SK-N-SH (cell line): ENCODE data around the gene DGKD. TPM values are rescaled to one million over a fixed set of nuclear protein-coding genes. Genes with fewer than 3 reads are reported as not detected.

Source experiments
- CTCF ChIA-PET: fragments of 300-600, 350-600 bp; formaldehyde crosslinking; extraction: SDS; loops from one replicate; lab custom pipeline; 2021; lab: Yijun Ruan, JAX
- POLR2A ChIA-PET: fragments of 350-600 bp; sonication (Branson Sonifier 250); formaldehyde crosslinking; extraction: SDS; loops from one replicate; lab custom pipeline; 2020; ENCODE audit warnings: antibody characterized with exemption, inconsistent platforms; lab: Yijun Ruan, JAX
- DNase-seq: peaks from one replicate; pipeline ENCODE4 v3.0.0; 2012
- H2AFZ ChIP-seq: fragments of 200-600 bp; sonication (generic); 2 replicates; pipeline ENCODE4 v1.8.1; 2016; ENCODE audit warnings: antibody characterized with exemption, mild to moderate bottlenecking, low read depth
- H3F3A ChIP-seq: fragments of 200-600 bp; sonication (generic); replicated peaks from 2 replicates; pipeline ENCODE3; 2016; ENCODE audit warnings: antibody characterized with exemption, mild to moderate bottlenecking; ENCODE audit not compliant: insufficient read depth
- H3K27ac ChIP-seq, 2 experiments: fragments of 200-500 bp in 1 of 2; fragments of 200-600 bp in 1 of 2; sonication (Bioruptor generic) in 1 of 2; sonication (generic), shearing (Covaris generic) in 1 of 2; 2 replicates each; pipeline versions ENCODE4 v1.5.1 to v1.6.1; 2014 to 2016; ENCODE audit warnings: low read depth in 2 of 2, inconsistent platforms in 1 of 2, low read length in 1 of 2, mild to moderate bottlenecking in 1 of 2, mixed read lengths in 1 of 2
- H3K27me3 ChIP-seq: fragments of 200-600 bp; sonication (generic), shearing (Covaris generic); 2 replicates; pipeline ENCODE4 v1.6.1; 2016; ENCODE audit warnings: mixed run types; ENCODE audit not compliant: insufficient read depth
- H3K36me3 ChIP-seq, 2 experiments: fragments of 200-500 bp in 1 of 2; fragments of 200-600 bp in 1 of 2; sonication (Bioruptor generic) in 1 of 2; sonication (generic) in 1 of 2; replicated peaks in 1 of 2; 2 replicates each; pipeline versions ENCODE3 to v1.5.1; 2014 to 2016; ENCODE audit warnings: low read length in 1 of 2, mild to moderate bottlenecking in 1 of 2; ENCODE audit not compliant: insufficient read depth in 2 of 2, control insufficient read depth in 1 of 2
- H3K4me1 ChIP-seq, 2 experiments: fragments of 200-500 bp in 1 of 2; fragments of 200-600 bp in 1 of 2; sonication (Bioruptor generic) in 1 of 2; sonication (generic), shearing (Covaris generic) in 1 of 2; 2 replicates each; pipeline versions ENCODE4 v1.5.1 to v1.6.1; 2014 to 2016; ENCODE audit warnings: low read depth in 1 of 2, low read length in 1 of 2, mixed run types in 1 of 2; ENCODE audit not compliant: insufficient read depth in 2 of 2, control insufficient read depth in 1 of 2
- H3K4me2 ChIP-seq: fragments of 200-600 bp; sonication (generic), shearing (Covaris generic); 2 replicates; pipeline ENCODE4 v1.6.1; 2017; ENCODE audit warnings: mixed run types
- H3K4me3 ChIP-seq, 2 experiments: fragments of 200-500 bp in 1 of 2; fragments of 200-600 bp in 1 of 2; sonication (Bioruptor generic) in 1 of 2; sonication (generic), shearing (Covaris generic) in 1 of 2; 2 replicates each; pipeline versions ENCODE4 v1.5.1 to v1.8.1; 2014 to 2016; ENCODE audit warnings: low read depth in 2 of 2, inconsistent platforms in 1 of 2, low read length in 1 of 2, mild to moderate bottlenecking in 1 of 2, mixed read lengths in 1 of 2, moderate library complexity in 1 of 2
- H3K79me2 ChIP-seq: fragments of 200-600 bp; sonication (generic); 2 replicates; pipeline ENCODE4 v1.8.1; 2017; ENCODE audit warnings: mild to moderate bottlenecking; ENCODE audit not compliant: insufficient read depth
- H3K9ac ChIP-seq: fragments of 200-600 bp; sonication (generic); 2 replicates; pipeline ENCODE4 v1.6.1; 2017; ENCODE audit warnings: mixed run types
- H3K9me2 ChIP-seq: fragments of 200-600 bp; sonication (generic); 2 replicates; pipeline ENCODE4 v1.6.1; 2017; ENCODE audit warnings: mixed run types
- H3K9me3 ChIP-seq: fragments of 200-600 bp; sonication (generic); 2 replicates; pipeline ENCODE4 v1.6.1; 2017; ENCODE audit warnings: mixed run types, mild to moderate bottlenecking, moderate library complexity
- H4K20me1 ChIP-seq: fragments of 200-600 bp; sonication (generic); 2 replicates; pipeline ENCODE4 v1.6.1; 2017; ENCODE audit warnings: mild to moderate bottlenecking, mixed run types; ENCODE audit not compliant: insufficient read depth
- ELF1 ChIP-seq: IDR thresholded peaks from 2 replicates; pipeline ENCODE4 v1.4.0; 2012
- EP300 ChIP-seq, 2 experiments: IDR thresholded peaks; 2 replicates each; pipeline versions ENCODE4 v1.4.0 to v1.6.1; 2012; ENCODE audit warnings: borderline replicate concordance in 1 of 2, low read depth in 1 of 2, low read length in 1 of 2
- GATA2 ChIP-seq: sonication (generic); formaldehyde crosslinking; IDR thresholded peaks from 2 replicates; pipeline ENCODE4 v1.5.0; 2020; ENCODE audit warnings: mild to moderate bottlenecking, missing genetic modification reagents
- MEF2A ChIP-seq: IDR thresholded peaks from 2 replicates; pipeline ENCODE4 v1.4.0; 2012; ENCODE audit warnings: low read depth, borderline replicate concordance
- MXI1 ChIP-seq: IDR thresholded peaks from 2 replicates; pipeline ENCODE4 v1.6.1; 2012; ENCODE audit warnings: mild to moderate bottlenecking, low read depth, low read length, improper control_type of control experiment
- RCOR1 ChIP-seq: fragments of 150-350 bp; IDR thresholded peaks from 2 replicates; pipeline ENCODE4 v1.6.1; 2017; ENCODE audit warnings: antibody characterized with exemption, low read length
- RFX5 ChIP-seq: IDR thresholded peaks from 2 replicates; pipeline ENCODE4 v1.6.1; 2012; ENCODE audit warnings: mild to moderate bottlenecking, improper control_type of control experiment, low read length
- SIN3A ChIP-seq: IDR thresholded peaks from 2 replicates; pipeline ENCODE4 v1.6.1; 2012; ENCODE audit warnings: low read depth, mild to moderate bottlenecking, low read length, moderate library complexity, borderline replicate concordance
- SMC3 ChIP-seq: IDR thresholded peaks from 2 replicates; pipeline ENCODE4 v1.6.1; 2012; ENCODE audit warnings: low read depth, low read length, improper control_type of control experiment
- TAF1 ChIP-seq: IDR thresholded peaks from 2 replicates; pipeline ENCODE4 v1.6.1; 2012; ENCODE audit warnings: low read depth, mild to moderate bottlenecking, low read length, moderate library complexity, borderline replicate concordance
- TCF12 ChIP-seq: IDR thresholded peaks from 2 replicates; pipeline ENCODE4 v1.4.0; 2012
- TEAD4 ChIP-seq: IDR thresholded peaks from 2 replicates; pipeline ENCODE4 v1.4.0; 2012; ENCODE audit warnings: mild to moderate bottlenecking, borderline replicate concordance; ENCODE audit not compliant: insufficient read depth
- YY1 ChIP-seq: IDR thresholded peaks from 2 replicates; pipeline ENCODE4 v1.4.0; 2012; ENCODE audit warnings: low read depth, mild to moderate bottlenecking
- WGBS: methylation state at CpG from one replicate; pipeline ENCODE4 v1.1.6; 2017; ENCODE audit warnings: low lambda C conversion rate; 5-methylcytosine and 5-hydroxymethylcytosine counted together
- polyA plus RNA-seq, 3 experiments: library from polyadenylated mRNA; depleted of rRNA; stranded (reverse); fragments of >200 nt; gene quantifications; 2 replicates each; pipeline ENCODE4 v1.2.3, GENCODE V29; 2012
- TF ChIP-seq, protein P1 (sequence below): IDR thresholded peaks from 2 replicates; pipeline ENCODE4 v1.4.0; 2012; ENCODE audit warnings: low read depth, borderline replicate concordance
- TF ChIP-seq, protein P2 (sequence below): IDR thresholded peaks from 2 replicates; pipeline ENCODE4; 2012
- TF ChIP-seq, protein P3 (sequence below): IDR thresholded peaks from 2 replicates; pipeline ENCODE4 v1.4.0; 2012; ENCODE audit warnings: low read depth, borderline replicate concordance
- TF ChIP-seq, protein P4 (sequence below): fragments of 150-350 bp; IDR thresholded peaks from 2 replicates; pipeline ENCODE4 v1.6.1; 2017; ENCODE audit warnings: antibody characterized with exemption, low read length, low read depth, borderline replicate concordance

The DGKD gene
- polyA plus RNA-seq, 1 of the 3 experiments (the other 2 are of a cell fraction): 21.7 TPM

DNA sequence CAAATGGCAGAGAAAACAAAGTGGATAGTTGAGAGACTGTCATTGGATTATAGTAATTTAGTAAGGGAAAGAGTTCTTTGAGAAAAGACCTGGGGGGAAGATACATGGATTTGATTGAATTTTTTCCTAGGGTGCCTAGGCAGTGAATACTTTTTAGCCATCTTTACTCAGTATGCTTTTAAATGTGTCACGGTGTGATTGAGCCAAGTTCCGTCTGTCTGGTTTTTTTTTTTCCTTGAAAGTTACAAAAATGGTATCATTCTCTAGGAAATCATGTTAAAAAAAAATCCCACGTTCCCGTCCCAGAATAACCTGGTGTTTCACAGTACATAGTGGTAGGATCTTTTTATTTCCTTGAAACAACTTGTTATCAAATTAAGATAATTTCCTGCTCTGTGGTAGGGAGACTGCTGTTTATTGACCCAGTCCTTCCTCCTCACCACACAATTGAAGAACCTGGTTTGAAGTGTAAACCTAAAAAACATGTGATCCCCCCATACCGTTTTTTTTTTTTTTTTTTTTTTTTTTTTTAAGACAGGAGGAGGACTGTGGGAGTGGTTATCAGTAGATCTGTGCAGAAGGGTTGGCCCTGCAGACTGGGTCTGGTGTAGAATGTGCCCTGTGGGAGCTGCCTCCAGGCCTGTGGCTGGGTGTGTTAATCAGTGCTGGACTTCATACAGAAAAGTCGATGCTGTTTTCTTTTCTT lies 55.1 kb downstream of the DGKD start:
- H3K4me3 ChIP-seq: no peak overlapping the region
- no peak overlapping the region for H3K27ac ChIP-seq
- H3K27me3 ChIP-seq: no peaks in the 10 kb centered on the region
- H3K4me2 ChIP-seq: no peak overlapping the region
- H3K9me2 ChIP-seq: no peaks in the 10 kb centered on the region
- no peak for DNase-seq
- H3F3A ChIP-seq: peaks cover 27% of the 10 kb centered on the region
- H3K9ac ChIP-seq: no peak overlapping the region
- no peaks in the 10 kb centered on the region for H3K9me3 ChIP-seq
- H4K20me1 ChIP-seq: no peaks in the 10 kb centered on the region
- H3K79me2 ChIP-seq: peaks cover 7% of the 10 kb centered on the region; the same call in 1 of the 2 replicates
- TF ChIP-seq GATA2 (no peak), MXI1 (no peak), RFX5 (no peak), TEAD4 (no peak), TCF12 (no peak), TAF1 (no peak), MEF2A (no peak), YY1 (no peak), SMC3 (no peak), SIN3A (no peak), RCOR1 (no peak), ELF1 (no peak), EP300 (IDR thresholded peaks at IDR 0.05; ENCODE audit: borderline replicate concordance in 1 of 2, low read depth in 1 of 2, low read length in 1 of 2) (no peak)
- TF ChIP-seq, protein P1, sequence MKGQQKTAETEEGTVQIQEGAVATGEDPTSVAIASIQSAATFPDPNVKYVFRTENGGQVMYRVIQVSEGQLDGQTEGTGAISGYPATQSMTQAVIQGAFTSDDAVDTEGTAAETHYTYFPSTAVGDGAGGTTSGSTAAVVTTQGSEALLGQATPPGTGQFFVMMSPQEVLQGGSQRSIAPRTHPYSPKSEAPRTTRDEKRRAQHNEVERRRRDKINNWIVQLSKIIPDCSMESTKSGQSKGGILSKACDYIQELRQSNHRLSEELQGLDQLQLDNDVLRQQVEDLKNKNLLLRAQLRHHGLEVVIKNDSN: no peak
- TF ChIP-seq, protein P2, sequence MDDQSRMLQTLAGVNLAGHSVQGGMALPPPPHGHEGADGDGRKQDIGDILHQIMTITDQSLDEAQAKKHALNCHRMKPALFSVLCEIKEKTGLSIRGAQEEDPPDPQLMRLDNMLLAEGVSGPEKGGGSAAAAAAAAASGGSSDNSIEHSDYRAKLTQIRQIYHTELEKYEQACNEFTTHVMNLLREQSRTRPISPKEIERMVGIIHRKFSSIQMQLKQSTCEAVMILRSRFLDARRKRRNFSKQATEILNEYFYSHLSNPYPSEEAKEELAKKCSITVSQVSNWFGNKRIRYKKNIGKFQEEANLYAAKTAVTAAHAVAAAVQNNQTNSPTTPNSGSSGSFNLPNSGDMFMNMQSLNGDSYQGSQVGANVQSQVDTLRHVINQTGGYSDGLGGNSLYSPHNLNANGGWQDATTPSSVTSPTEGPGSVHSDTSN: no peak
- TF ChIP-seq, protein P3, sequence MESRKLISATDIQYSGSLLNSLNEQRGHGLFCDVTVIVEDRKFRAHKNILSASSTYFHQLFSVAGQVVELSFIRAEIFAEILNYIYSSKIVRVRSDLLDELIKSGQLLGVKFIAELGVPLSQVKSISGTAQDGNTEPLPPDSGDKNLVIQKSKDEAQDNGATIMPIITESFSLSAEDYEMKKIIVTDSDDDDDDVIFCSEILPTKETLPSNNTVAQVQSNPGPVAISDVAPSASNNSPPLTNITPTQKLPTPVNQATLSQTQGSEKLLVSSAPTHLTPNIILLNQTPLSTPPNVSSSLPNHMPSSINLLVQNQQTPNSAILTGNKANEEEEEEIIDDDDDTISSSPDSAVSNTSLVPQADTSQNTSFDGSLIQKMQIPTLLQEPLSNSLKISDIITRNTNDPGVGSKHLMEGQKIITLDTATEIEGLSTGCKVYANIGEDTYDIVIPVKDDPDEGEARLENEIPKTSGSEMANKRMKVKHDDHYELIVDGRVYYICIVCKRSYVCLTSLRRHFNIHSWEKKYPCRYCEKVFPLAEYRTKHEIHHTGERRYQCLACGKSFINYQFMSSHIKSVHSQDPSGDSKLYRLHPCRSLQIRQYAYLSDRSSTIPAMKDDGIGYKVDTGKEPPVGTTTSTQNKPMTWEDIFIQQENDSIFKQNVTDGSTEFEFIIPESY: no peak
- TF ChIP-seq, protein P4, sequence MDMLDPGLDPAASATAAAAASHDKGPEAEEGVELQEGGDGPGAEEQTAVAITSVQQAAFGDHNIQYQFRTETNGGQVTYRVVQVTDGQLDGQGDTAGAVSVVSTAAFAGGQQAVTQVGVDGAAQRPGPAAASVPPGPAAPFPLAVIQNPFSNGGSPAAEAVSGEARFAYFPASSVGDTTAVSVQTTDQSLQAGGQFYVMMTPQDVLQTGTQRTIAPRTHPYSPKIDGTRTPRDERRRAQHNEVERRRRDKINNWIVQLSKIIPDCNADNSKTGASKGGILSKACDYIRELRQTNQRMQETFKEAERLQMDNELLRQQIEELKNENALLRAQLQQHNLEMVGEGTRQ: no peak
- no peak overlapping the region for H2AFZ ChIP-seq
- peaks cover 7 to 13% of the 10 kb centered on the region in 2 experiments for H3K4me1 ChIP-seq
- WGBS: 60% methylated on average over 6 of the region's 6 CpGs
- ChIA-PET CTCF (interaction anchor here (1.5 kb wide), 1 partner anchor 31 kb away, joined by 3 read pairs; no protein-coding TSS in a partner anchor), POLR2A (no interaction called here)
- peaks cover 4 to 22% of the 10 kb centered on the region in 2 experiments for H3K36me3 ChIP-seq
